Gastroesophageal sphincter (tissue), 4 donors: ENCODE results near the gene SETMAR. TPM values are rescaled to one million over a fixed set of nuclear protein-coding genes. Genes with fewer than 3 reads are reported as not detected.
A peak's percentile ranks its signal among the peaks of the same experiment; 100 is the strongest.

Experiments used
- ATAC-seq: fragments of 150-250 bp; one replicate; pipeline ENCODE4 v1.9.1; 2016; ENCODE audit warnings: mild to moderate bottlenecking, moderate library complexity
- H3K27ac ChIP-seq, 4 donors: fragments of 200-600 bp; sonication (generic) in 3 of 4; 1 replicate in 3 of 4; 2 replicates in 1 of 4; pipeline ENCODE4 v1.5.1; 2016 to 2019
- H3K27me3 ChIP-seq: fragments of 200-600 bp; sonication (generic); one replicate; pipeline ENCODE4 v1.5.1; 2019
- H3K36me3 ChIP-seq, 2 donors: fragments of 200-600 bp; sonication (generic); one replicate each; pipeline ENCODE4 v1.5.1; 2019; ENCODE audit warnings: control low read depth in 1 of 2
- H3K4me1 ChIP-seq, 3 donors: fragments of 200-600 bp; sonication (generic); 1 replicate in 2 of 3; 2 replicates in 1 of 3; pipeline ENCODE4 v1.5.1; 2016 to 2019; ENCODE audit warnings: control low read depth in 2 of 3
- H3K4me3 ChIP-seq, 2 donors: fragments of 200-600 bp; sonication (generic); one replicate each; pipeline ENCODE4 v1.5.1; 2019; ENCODE audit warnings: mild to moderate bottlenecking in 1 of 2, moderate library complexity in 1 of 2
- H3K9me3 ChIP-seq, 3 donors: fragments of 200-600 bp; sonication (generic); one replicate each; pipeline ENCODE4 v1.5.1; 2017 to 2019; ENCODE audit warnings: control low read depth in 2 of 3
- EP300 ChIP-seq: sonication (generic); formaldehyde crosslinking; IDR thresholded peaks from one replicate; pipeline ENCODE4 v1.6.1; 2017; ENCODE audit warnings: antibody characterized with exemption, mild to moderate bottlenecking
- POLR2A ChIP-seq, 2 donors: fragments of 450-650 bp; IDR thresholded peaks; one replicate each; pipeline ENCODE4 v1.6.1; 2017; ENCODE audit warnings: antibody characterized with exemption in 2 of 2, mild to moderate bottlenecking in 2 of 2, moderate library complexity in 1 of 2
- POLR2AphosphoS5 ChIP-seq: sonication (generic); formaldehyde crosslinking; IDR thresholded peaks from one replicate; pipeline ENCODE4 v1.6.1; 2017; ENCODE audit warnings: antibody characterized with exemption
- WGBS, 2 donors: methylation state at CpG; one replicate each; pipeline ENCODE4 v1.1.5; 2018; ENCODE audit warnings: low coverage in 1 of 2; 5-methylcytosine and 5-hydroxymethylcytosine counted together
- total RNA-seq, 4 donors: library from RNA; depleted of rRNA; stranded (reverse); fragments of >200 nt; gene quantifications; one replicate each; pipeline ENCODE4 v1.1.0, GENCODE V29; 2016
- TF ChIP-seq, protein P1 (sequence below), 4 experiments: fragments of 200-600 bp in 2 of 4; fragments of 450-650 bp in 2 of 4; sonication (generic) in 1 of 4; IDR thresholded peaks; one replicate each; pipeline ENCODE4 v1.5.1; 2017 to 2019; ENCODE audit warnings: antibody characterized with exemption in 4 of 4, mild to moderate bottlenecking in 2 of 4, moderate library complexity in 2 of 4

Gene SETMAR
- total RNA-seq, 4 donors from 2014 or later, result 24.4 to 43.4 (median 26.8) TPM

DNA sequence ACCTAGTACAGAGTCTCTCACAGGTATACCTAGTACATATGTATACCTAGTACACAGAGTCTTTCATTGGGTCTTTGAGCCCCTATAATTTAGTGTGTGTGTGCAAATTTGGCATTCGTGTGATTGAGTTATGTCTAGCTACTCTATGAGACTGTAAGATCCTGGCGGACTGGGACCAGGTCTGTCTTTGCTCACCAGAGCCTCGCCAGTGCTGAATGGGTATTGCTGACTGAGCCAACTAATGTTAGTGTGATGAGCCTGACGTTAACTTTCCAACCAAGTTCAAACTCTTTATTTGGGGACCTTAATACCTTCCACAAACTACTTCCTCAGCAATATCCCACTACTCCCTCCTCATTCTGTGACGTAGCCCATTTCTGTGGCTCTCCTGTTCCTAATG, 35.6 kb downstream of the SETMAR start:
- Histone ChIP-seq H3K9me3 (no peaks in the 10 kb centered on the region), H3K4me1 (peaks cover 0 to 44% (median 6%) of the 10 kb centered on the region in 3 donors), H3K27ac (no peak overlapping the region), H3K27me3 (no peaks in the 10 kb centered on the region), H3K36me3 (no peaks in the 10 kb centered on the region), H3K4me3 (no peak overlapping the region)
- no peak for ATAC-seq
- TF ChIP-seq, protein P1, sequence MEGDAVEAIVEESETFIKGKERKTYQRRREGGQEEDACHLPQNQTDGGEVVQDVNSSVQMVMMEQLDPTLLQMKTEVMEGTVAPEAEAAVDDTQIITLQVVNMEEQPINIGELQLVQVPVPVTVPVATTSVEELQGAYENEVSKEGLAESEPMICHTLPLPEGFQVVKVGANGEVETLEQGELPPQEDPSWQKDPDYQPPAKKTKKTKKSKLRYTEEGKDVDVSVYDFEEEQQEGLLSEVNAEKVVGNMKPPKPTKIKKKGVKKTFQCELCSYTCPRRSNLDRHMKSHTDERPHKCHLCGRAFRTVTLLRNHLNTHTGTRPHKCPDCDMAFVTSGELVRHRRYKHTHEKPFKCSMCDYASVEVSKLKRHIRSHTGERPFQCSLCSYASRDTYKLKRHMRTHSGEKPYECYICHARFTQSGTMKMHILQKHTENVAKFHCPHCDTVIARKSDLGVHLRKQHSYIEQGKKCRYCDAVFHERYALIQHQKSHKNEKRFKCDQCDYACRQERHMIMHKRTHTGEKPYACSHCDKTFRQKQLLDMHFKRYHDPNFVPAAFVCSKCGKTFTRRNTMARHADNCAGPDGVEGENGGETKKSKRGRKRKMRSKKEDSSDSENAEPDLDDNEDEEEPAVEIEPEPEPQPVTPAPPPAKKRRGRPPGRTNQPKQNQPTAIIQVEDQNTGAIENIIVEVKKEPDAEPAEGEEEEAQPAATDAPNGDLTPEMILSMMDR (IDR thresholded peaks at IDR 0.05), result no peak
- no peak for TF ChIP-seq POLR2A (IDR thresholded peaks at IDR 0.05)
- WGBS, 2 donors, result 89 to 90% methylated on average over 2 to 5 of the region's 5 CpGs

DNA sequence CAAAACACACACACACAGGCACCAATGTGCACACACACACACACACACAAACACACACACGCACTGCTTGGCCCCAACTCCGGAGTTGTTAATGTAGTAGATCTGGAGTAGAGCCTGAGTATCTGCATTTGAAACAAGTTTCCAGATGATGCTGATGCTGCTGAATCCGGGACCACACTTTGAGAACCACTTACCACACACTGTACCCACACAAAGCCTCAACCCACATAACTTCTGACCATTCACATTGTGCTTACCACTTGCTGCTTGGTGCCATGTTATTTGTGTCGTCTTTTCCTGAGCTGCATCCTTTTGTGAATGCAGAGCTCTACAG, 36.9 kb downstream of the SETMAR start:
- Histone ChIP-seq H3K9me3 (no peaks in the 10 kb centered on the region), H3K27ac (peak overlapping the region in 3 of 4 donors; percentile 20 to 55 (median 34)), H3K27me3 (no peaks in the 10 kb centered on the region), H3K4me3 (no peak overlapping the region), H3K4me1 (peaks cover 0 to 44% (median 6%) of the 10 kb centered on the region in 3 donors), H3K36me3 (no peaks in the 10 kb centered on the region)
- 77% methylated on average over 2 of the region's 4 CpGs; no CpG with 5 or more reads in 1 of the 2 donors for WGBS, 2 donors
- no peak for ATAC-seq
- TF ChIP-seq, protein P1 (IDR thresholded peaks at IDR 0.05), result no peak
- TF ChIP-seq POLR2AphosphoS5 (no peak), POLR2A (IDR thresholded peaks at IDR 0.05) (no peak), EP300 (no peak)

DNA sequence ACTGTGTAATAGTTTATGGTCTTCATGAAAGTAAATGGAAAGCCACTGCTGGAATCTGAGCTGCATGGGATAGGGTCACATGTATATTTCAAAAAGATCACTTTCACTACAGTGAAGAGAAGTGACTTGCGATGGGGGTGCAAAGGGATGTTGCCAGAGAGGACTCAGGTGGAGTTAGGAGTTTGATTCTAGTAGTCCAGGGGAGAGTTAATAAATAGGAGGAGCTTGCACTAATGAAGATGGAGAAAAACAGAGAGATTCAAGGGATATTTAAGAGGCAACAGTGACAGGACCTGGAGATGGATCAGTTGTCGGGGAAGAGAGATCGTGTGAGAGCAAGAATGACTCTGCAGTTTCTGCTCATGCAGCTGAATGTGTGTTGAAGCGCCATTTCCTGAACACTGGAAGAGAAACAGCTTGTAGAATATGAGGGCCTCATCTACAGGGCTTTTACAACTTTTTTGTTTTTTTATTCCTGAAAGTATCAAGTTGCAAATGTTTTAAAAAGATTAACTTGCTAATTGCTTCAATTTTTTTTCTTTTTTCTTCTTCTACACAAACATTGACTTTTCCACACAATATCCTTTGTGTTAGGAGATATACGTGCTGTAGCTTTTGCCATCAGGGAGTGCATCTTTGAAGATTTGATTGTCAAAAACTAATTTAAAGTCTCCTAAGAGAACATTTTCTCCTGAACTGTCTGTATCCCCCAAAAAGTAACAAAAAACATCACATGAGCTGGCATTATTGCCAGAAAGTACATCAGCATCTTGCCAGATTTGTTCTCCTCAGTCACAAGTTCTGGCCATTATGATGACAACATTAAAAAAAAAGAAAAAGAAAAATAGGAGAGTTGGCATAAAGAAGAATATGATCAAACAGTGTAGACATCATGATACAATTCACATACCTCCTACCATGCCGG, 37.5 kb downstream of the SETMAR start:
- H3K36me3 ChIP-seq, result no peaks in the 10 kb centered on the region
- peak overlapping the region in 3 of 4 donors; percentile 20 to 55 (median 34) for H3K27ac ChIP-seq
- peaks cover 0 to 44% (median 6%) of the 10 kb centered on the region in 3 donors for H3K4me1 ChIP-seq
- peak; percentile 52 for ATAC-seq
- H3K27me3 ChIP-seq, result no peaks in the 10 kb centered on the region
- H3K4me3 ChIP-seq, result no peak overlapping the region
- no peaks in the 10 kb centered on the region for H3K9me3 ChIP-seq
- TF ChIP-seq, protein P1 (IDR thresholded peaks at IDR 0.05), result no peak
- no peak for TF ChIP-seq POLR2AphosphoS5
- no peak for TF ChIP-seq EP300
- no peak for TF ChIP-seq POLR2A (IDR thresholded peaks at IDR 0.05)
- 56 to 61% methylated on average over 6 of the region's 6 CpGs for WGBS, 2 donors

DNA sequence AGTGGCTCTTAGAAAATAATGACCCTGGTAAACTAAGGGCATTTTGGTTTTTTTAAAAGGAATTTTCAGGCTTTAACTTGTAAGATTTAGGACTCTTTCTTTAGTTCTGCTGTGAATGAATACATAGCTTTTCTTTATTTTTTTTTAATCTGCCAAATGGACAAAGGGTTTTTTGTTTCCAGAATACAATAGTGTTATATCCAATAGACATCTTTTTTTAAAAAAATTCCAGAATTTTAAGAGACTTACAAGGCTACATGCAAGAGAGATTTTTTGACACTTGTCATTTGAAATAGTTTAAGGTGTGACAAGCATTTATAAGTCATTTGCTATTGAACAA, 38.1 kb downstream of the SETMAR start:
- no peaks in the 10 kb centered on the region for H3K27me3 ChIP-seq
- peak overlapping the region in 3 of 4 donors; percentile 20 to 55 (median 34) for H3K27ac ChIP-seq
- H3K4me1 ChIP-seq, result peaks cover 0 to 44% (median 6%) of the 10 kb centered on the region in 3 donors
- no peak overlapping the region for H3K4me3 ChIP-seq
- H3K9me3 ChIP-seq, result no peaks in the 10 kb centered on the region
- no peak for TF ChIP-seq POLR2A (IDR thresholded peaks at IDR 0.05)
- TF ChIP-seq, protein P1 (IDR thresholded peaks at IDR 0.05), result no peak
- TF ChIP-seq EP300, result no peak
- no peak for TF ChIP-seq POLR2AphosphoS5
- H3K36me3 ChIP-seq, result no peaks in the 10 kb centered on the region
- ATAC-seq, result no peak

DNA sequence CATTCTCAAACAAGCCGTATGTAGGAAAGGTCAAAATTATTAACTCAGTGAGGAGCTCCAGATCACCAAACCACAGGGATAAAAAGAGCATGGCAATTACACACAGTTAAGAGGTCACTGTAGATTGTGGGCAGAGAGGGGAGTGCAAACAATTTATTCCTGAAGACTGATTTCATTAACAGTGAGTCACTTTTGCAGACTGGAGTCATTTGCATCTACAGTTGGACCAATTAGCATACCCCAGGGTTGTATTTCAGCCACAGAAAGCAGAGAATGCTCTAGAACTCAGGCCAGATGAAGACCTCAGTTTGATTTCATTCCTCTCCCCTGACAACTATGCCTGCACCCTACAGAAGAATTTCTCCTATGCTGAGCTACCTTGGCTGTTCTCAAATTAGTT, 40.1 kb downstream of the SETMAR start:
- 100% methylated on average over 1 of the region's 1 CpG for WGBS, 2 donors
- Histone ChIP-seq H3K9me3 (no peaks in the 10 kb centered on the region), H3K27ac (no peak overlapping the region), H3K27me3 (no peaks in the 10 kb centered on the region), H3K4me3 (no peak overlapping the region), H3K36me3 (no peaks in the 10 kb centered on the region), H3K4me1 (peaks cover 0 to 44% (median 6%) of the 10 kb centered on the region in 3 donors)
- ATAC-seq, result no peak
- TF ChIP-seq EP300, result no peak
- no peak for TF ChIP-seq POLR2A (IDR thresholded peaks at IDR 0.05)
- TF ChIP-seq, protein P1 (IDR thresholded peaks at IDR 0.05), result no peak
- TF ChIP-seq POLR2AphosphoS5, result no peak
